ENCODE measurements around the gene DENND6B. TPM values are rescaled to one million over a fixed set of nuclear protein-coding genes. Genes with fewer than 3 reads are reported as not detected.
"Not testable (repeated sequence)": the region's sequence is repeated elsewhere in the genome, so short reads cannot be mapped to it uniquely, and the experiment has no call there.

Gene DENND6B, protein sequence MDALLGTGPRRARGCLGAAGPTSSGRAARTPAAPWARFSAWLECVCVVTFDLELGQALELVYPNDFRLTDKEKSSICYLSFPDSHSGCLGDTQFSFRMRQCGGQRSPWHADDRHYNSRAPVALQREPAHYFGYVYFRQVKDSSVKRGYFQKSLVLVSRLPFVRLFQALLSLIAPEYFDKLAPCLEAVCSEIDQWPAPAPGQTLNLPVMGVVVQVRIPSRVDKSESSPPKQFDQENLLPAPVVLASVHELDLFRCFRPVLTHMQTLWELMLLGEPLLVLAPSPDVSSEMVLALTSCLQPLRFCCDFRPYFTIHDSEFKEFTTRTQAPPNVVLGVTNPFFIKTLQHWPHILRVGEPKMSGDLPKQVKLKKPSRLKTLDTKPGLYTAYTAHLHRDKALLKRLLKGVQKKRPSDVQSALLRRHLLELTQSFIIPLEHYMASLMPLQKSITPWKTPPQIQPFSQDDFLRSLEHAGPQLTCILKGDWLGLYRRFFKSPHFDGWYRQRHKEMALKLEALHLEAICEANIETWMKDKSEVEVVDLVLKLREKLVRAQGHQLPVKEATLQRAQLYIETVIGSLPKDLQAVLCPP
- total RNA-seq, result 10 to 100 TPM in 4 of 8 experiments, 1 to 10 TPM in 4; 1.7 to 15.3 (median 10.6) TPM

DNA sequence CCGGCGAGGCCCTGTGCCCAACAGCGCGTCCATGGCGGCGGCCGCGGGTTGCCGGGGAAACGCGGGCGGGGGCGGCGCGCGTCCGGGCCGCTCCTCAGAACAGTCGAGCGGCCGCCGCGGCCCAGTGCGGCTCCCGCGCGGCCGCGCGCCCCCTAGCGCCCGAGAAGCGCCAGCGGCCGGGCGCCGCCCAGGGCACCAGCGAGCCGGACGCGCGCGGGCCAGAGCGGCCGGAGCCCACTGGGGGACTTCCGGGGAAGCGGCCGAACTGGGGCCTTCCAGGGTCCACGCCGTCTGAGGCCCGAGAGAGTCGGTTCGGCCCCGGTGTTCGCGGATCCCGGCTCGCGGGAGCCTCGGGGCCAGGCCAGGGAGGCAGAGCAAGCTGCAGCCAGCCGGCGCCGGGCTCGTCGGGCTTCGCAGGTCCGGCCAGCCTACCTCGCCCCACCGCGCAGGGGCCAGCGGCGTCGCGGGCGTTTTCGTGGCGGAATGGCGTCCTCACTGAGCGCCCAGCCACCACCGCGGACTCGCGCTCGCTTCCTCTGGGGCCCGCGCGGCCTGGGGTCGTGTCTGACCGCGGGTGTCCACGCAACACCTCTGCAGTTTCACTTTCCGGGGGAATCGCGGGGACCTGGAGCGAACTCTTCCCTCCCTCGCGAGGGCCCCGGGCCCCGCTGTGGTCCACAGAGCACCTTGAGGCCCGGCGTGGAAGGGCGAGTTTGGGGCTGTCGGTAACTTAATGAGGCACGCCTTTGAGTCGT, at the start of gene DENND6B:
TSS of gene DENND6B (minus strand) at position 57 of the 755 bp plus-strand sequence. CDS start at position 33, 24 bp downstream.
- Histone ChIP-seq H3K27ac (peak within 1 kb of the TSS; percentile 81 to 94), H3K4me3 (peak within 1 kb of the TSS; percentile 59 to 89 (median 85)), H3K4me1 (replicated peaks in 1 of 2) (peaks cover 12 to 13% of the 10 kb centered on the region in 2 donors)
- peak; percentile 91 to 98 (median 96) for ATAC-seq (replicated peaks in 6 of 8)
- in situ Hi-C loops (cut with MboI; ENCODE audit: low pct_unique_long_range_greater_than_20kb in 2 of 9, low sequenced_read_pairs in 9 of 9, unreplicated experiment in 9 of 9), result loop anchor here in 2 of 9 experiments (10.0 kb wide), 2 partner anchors 52 to 62 kb away; partner anchors contain the start of genes MAPK11 (in 1 of the 2) and MAPK12 (in 1 of the 2)
- 3 to 80% methylated on average over 1 to 13 of the region's 105 CpGs; no CpG with 5 or more reads in 8 of the 10 experiments for WGBS, 10 experiments

DNA sequence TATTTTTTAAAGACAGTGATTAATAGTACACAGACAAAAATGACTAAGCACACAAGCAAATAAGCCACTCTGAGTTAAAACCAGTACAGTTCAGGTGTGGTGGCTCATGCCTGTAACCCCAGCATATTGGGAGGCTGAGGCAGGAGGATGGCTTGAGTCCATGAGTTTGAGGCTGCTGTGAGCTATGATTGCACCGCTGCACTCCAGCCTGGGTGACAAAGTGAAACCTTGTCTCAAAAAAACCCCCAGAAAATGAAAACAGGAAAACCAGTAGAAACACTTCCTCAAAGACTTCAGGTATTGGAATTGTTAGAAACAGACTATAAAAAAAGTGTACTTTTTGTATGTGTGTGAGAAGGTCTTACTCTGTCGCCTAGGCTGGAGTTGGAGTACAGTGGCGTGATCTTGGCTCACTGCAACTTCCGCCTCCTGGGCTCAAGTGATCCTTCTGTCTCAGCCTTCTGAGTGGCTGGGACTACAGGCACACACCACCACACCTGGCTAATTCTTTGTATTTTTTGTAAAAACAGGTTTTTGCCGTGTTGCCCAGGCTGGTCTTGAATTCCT, 49.4 kb upstream of the DENND6B start:
- H3K4me1 ChIP-seq (replicated peaks in 1 of 2), result no peaks in the 10 kb centered on the region
- in situ Hi-C loops (cut with MboI; ENCODE audit: low pct_unique_long_range_greater_than_20kb in 2 of 9, low sequenced_read_pairs in 9 of 9, unreplicated experiment in 9 of 9), result no loop called here
- H3K27ac ChIP-seq, result no peak overlapping the region
- H3K4me3 ChIP-seq, result no peak overlapping the region
- no peak for ATAC-seq (replicated peaks in 6 of 8)
- 91 to 100% (median 100%) methylated on average over 1 to 4 of the region's 5 CpGs; no CpG with 5 or more reads in 2 of the 10 experiments for WGBS, 10 experiments

DNA sequence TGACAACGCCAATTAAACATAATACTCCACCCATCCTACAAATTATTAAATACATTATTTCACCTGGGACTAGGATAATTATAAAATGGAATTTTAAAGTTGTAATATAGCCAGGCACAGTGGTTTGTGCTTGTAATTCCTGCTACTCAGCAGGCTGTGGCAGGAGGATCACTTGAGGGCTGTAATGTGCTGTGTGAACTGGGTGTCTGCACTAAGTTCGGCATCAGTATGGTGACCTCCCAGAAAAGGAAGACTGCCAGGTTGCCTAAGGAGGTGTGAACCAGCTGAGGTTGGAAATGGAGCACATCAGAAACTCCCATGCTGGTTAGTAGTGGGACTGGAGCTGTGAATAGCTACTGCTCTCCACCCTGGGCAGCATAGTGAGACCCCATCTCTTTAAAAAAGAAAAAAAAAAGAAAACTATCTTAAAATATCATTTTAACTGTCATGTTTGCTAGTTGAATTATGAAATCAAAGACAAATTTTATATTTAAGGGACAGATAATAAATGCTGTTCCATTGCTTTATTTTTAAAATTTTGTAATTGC, 44.4 kb upstream of the DENND6B start:
- no peak for ATAC-seq (replicated peaks in 6 of 8)
- H3K27ac ChIP-seq, result no peak overlapping the region
- in situ Hi-C loops (cut with MboI; ENCODE audit: low pct_unique_long_range_greater_than_20kb in 2 of 9, low sequenced_read_pairs in 9 of 9, unreplicated experiment in 9 of 9), result no loop called here
- H3K4me3 ChIP-seq, result no peak overlapping the region
- no peaks in the 10 kb centered on the region for H3K4me1 ChIP-seq (replicated peaks in 1 of 2)
- 80 to 100% (median 100%) methylated on average over 1 to 2 of the region's 2 CpGs; no CpG with 5 or more reads in 3 of the 10 experiments for WGBS, 10 experiments

DNA sequence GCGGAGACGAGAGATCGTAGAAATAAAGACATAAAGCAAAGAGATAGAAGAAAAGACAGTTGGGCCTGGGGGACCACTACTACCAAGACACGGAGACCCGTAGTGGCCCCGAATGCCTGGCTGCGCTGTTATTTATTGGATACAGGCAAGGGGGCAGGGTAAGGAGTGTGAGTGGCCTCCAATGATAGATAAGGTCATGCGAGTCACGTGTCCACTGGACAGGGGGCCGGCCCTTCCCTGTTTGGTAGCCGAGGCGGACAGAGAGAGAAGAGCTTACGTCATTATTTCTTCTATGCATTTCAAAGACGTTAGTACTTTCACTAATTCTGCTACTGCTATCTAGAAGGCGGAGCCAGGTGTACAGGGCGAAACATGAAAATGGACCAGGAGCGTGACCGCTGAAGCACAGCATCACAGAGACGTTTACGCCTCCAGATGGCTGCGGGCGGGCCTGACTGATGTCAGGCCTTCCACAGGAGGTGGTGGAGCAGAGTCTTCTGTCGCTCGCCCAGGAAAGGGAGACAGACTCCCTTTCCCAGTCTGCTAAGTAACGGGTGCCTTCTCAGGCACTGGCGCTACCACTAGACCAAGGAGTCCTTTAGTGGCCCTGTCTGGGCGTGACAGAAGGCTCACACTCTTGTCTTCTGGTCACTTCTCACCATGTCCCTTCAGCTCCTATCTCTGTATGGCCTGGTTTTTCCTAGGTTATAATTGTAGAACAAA, 41.1 kb upstream of the DENND6B start:
- peak in 5 of 8 experiments; percentile 33 to 84 (median 46) for ATAC-seq (replicated peaks in 6 of 8)
- Histone ChIP-seq H3K27ac (no peak overlapping the region), H3K4me3 (no peak overlapping the region), H3K4me1 (replicated peaks in 1 of 2) (no peaks in the 10 kb centered on the region)
- in situ Hi-C loops (cut with MboI; ENCODE audit: low pct_unique_long_range_greater_than_20kb in 2 of 9, low sequenced_read_pairs in 9 of 9, unreplicated experiment in 9 of 9), result no loop called here
- 80 to 100% (median 94%) methylated on average over 2 to 14 of the region's 27 CpGs for WGBS, 10 experiments

DNA sequence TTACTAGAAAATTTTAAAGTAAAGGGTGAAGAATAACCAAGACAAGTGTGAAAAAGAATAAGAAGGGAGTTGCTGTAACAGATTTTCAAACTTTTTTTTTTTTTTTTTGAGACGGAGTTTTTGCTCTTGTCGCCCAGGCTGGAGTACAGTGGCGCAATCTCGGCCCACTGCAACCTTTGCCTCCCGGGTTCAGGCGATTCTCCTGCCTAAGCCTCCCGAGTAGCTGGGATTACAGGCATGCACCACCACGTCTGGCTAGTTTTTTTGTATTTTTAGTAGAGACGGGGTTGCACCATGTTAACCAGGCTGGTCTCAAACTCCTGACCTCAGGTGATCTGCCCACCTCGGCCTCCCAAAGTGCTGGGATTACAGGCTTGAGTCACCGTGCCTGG, 37.0 kb upstream of the DENND6B start:
- WGBS, 10 experiments, result 72 to 100% (median 93%) methylated on average over 2 to 8 of the region's 11 CpGs; no CpG with 5 or more reads in 5 of the 10 experiments
- ATAC-seq (replicated peaks in 6 of 8); H3K27ac ChIP-seq; in situ Hi-C loops (cut with MboI; ENCODE audit: low pct_unique_long_range_greater_than_20kb in 2 of 9, low sequenced_read_pairs in 9 of 9, unreplicated experiment in 9 of 9); H3K4me1 ChIP-seq (replicated peaks in 1 of 2); H3K4me3 ChIP-seq: not testable (repeated sequence)

DNA sequence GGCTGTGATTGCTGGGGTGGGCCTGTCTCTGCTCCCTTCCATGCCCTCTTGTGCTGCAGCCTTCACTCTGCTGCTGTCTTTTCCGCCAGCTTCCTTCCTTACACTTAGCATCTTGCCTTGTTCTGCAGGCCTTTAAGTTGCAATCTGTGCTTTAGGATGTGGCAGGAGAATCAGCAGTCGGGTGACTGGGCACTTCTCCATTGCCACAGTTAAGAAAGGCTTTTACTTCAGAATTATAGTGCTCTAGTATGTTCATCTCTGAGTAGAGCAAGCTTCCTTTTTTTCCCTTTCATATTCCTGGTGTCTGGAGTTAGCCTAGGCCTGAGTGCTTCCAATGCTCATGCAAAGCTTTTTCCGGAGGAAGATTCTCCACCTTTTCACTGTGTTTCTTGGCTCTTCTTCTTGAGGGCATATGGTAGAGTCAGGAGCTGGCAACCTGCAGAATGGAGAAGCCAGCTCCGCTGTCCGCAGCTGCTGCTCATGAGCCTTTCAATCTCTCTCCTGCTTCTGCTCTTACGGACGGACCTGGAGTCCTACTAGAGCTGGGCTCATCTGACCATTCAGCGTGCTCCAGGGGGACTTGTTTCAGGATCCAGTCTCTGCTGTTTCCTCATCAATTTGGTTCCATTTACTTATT, 36.5 kb upstream of the DENND6B start:
- WGBS, 10 experiments, result 78 to 100% (median 90%) methylated on average over 2 to 8 of the region's 8 CpGs
- in situ Hi-C loops (cut with MboI; ENCODE audit: low pct_unique_long_range_greater_than_20kb in 2 of 9, low sequenced_read_pairs in 9 of 9, unreplicated experiment in 9 of 9), result no loop called here
- Histone ChIP-seq H3K4me1 (replicated peaks in 1 of 2) (no peaks in the 10 kb centered on the region), H3K4me3 (no peak overlapping the region), H3K27ac (no peak overlapping the region)
- no peak for ATAC-seq (replicated peaks in 6 of 8)

DNA sequence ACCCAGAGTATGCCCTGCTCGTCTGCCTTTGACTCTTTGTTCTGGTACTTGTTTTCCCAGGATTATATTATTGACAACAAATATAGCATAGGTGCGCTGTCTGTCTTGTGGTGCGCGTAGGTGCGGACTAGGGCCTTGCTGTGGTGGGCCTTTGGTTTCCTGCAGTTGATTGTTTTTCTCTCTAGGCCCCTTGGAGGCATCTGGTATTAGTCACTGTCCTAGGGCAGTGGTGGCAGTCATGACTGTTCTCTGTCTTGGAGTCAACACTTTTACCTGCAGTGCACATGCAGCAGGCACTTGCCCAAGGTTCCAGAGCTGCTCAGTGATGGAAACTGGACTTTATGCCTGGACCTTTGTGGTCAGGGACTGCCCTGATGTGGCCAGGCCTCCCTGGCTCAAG, 34.9 kb upstream of the DENND6B start:
- in situ Hi-C loops (cut with MboI; ENCODE audit: low pct_unique_long_range_greater_than_20kb in 2 of 9, low sequenced_read_pairs in 9 of 9, unreplicated experiment in 9 of 9), result no loop called here
- no peak overlapping the region for H3K4me3 ChIP-seq
- H3K27ac ChIP-seq, result no peak overlapping the region
- no peak for ATAC-seq (replicated peaks in 6 of 8)
- WGBS, 10 experiments, result 83 to 100% (median 92%) methylated on average over 2 to 5 of the region's 5 CpGs; no CpG with 5 or more reads in 4 of the 10 experiments
- H3K4me1 ChIP-seq (replicated peaks in 1 of 2), result no peaks in the 10 kb centered on the region

DNA sequence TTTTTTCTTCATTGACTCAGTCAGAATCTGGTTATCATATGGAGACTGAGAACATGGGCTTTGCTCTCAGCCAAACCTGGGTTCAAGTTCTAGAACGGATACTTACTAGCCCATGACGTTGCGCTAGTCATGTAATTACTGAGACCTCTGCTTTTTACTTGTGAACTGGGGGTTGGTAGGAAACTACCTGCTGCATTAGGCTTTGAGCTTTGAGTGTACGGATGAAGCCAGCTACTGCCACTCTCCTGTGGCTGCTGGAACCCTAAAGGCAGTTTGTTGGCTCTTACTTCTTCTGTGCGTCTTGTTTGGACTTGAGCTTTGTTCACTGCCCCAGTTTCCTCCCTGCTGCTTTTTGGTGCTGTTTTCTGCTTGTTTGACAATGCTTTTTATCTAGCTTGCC, 34.4 kb upstream of the DENND6B start:
- Histone ChIP-seq H3K27ac (no peak overlapping the region), H3K4me1 (replicated peaks in 1 of 2) (no peaks in the 10 kb centered on the region), H3K4me3 (no peak overlapping the region)
- 80 to 100% (median 100%) methylated on average over 1 to 5 of the region's 5 CpGs; no CpG with 5 or more reads in 2 of the 10 experiments for WGBS, 10 experiments
- no peak for ATAC-seq (replicated peaks in 6 of 8)
- in situ Hi-C loops (cut with MboI; ENCODE audit: low pct_unique_long_range_greater_than_20kb in 2 of 9, low sequenced_read_pairs in 9 of 9, unreplicated experiment in 9 of 9), result no loop called here

DNA sequence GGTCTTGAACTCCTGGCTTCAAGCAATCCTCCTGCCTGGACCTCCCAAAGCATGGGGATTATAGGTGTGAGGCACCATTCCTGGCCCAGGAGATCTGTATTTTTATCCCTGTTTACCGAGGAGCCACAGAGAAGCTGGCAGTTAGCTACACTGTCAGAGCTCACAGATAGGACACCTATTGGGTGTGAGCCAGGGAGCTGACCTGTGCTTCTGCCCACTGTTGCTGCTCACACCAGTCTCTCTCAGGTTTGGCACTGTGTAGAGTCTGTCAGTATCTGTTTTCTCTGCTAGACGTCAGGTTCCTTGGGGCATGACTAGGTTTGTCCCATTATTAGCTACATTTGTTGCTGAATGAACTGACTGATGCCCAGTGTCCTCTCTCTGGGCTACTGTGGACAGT, 33.8 kb upstream of the DENND6B start:
- no peak for ATAC-seq (replicated peaks in 6 of 8)
- no peak overlapping the region for H3K27ac ChIP-seq
- no peak overlapping the region for H3K4me3 ChIP-seq
- in situ Hi-C loops (cut with MboI; ENCODE audit: low pct_unique_long_range_greater_than_20kb in 2 of 9, low sequenced_read_pairs in 9 of 9, unreplicated experiment in 9 of 9), result no loop called here
- 60 to 100% (median 82%) methylated on average over 1 to 2 of the region's 2 CpGs; no CpG with 5 or more reads in 6 of the 10 experiments for WGBS, 10 experiments
- no peaks in the 10 kb centered on the region for H3K4me1 ChIP-seq (replicated peaks in 1 of 2)

DNA sequence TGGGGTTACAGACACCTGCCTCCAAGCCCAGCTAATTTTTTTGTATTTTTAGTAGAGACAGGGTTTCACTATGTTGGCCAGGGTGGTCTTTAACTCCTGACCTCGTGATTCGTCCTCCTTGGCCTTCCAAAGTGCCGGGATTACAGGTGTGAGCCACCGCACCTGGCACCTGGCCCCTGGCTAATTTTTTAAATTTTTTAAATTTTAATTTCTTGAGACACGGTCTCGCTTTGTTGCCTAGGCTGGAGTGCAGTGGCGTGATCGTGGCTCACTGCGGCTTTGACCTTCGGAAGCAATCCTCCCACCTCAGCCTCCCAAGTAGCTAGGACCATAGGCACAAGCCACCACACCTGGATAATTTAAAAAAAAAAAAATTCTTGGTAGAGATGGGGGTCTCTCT, 30.9 kb upstream of the DENND6B start:
- Histone ChIP-seq H3K4me3 (no peak overlapping the region), H3K4me1 (replicated peaks in 1 of 2) (no peaks in the 10 kb centered on the region), H3K27ac (no peak overlapping the region)
- in situ Hi-C loops (cut with MboI; ENCODE audit: low pct_unique_long_range_greater_than_20kb in 2 of 9, low sequenced_read_pairs in 9 of 9, unreplicated experiment in 9 of 9), result no loop called here
- WGBS, 10 experiments, result 83 to 100% (median 97%) methylated on average over 2 to 10 of the region's 10 CpGs; no CpG with 5 or more reads in 3 of the 10 experiments
- ATAC-seq (replicated peaks in 6 of 8), result no peak

DNA sequence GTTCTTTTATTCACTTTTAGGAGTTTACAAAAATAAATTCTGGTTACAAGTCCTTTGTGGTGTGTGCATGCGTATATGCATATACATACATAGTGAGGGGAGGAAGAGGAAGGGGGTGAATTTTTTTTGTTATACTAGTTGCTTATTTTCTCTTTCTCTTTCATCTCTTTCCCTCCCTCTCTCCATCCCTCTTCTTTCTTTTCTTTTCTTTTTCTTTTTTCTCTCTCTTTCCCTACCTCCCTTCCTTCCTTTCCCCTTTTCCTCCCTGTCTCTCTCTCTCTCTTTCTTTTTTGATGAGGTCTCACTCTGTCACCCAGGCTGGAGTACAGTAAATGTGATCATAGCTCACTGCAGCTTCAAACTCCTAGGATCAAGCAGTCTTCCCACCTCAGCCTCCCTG, 30.4 kb upstream of the DENND6B start:
- no peak overlapping the region for H3K4me3 ChIP-seq
- ATAC-seq (replicated peaks in 6 of 8), result no peak
- in situ Hi-C loops (cut with MboI; ENCODE audit: low pct_unique_long_range_greater_than_20kb in 2 of 9, low sequenced_read_pairs in 9 of 9, unreplicated experiment in 9 of 9), result no loop called here
- H3K27ac ChIP-seq, result no peak overlapping the region
- H3K4me1 ChIP-seq (replicated peaks in 1 of 2), result no peaks in the 10 kb centered on the region
- 36 to 100% (median 94%) methylated on average over 1 of the region's 1 CpG for WGBS, 10 experiments

DNA sequence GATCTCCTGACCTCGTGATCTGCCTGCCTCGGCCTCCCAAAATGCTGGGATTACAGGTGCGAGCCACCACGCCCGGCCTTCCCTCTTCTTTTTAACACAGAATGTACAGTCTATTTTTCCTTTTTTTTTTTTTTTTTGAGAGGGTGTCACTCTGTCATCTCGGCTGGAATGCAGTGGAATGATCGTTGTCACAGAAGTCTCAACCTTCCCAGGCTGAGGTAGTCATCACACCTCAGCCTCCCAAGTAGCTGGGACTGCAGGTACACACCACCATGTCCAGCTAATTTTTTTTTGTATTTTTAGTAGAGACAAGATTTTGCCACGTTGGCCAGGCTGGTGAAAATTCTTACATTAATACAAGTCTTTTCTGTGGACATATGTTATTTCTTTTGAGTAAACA, 29.4 kb upstream of the DENND6B start:
- ATAC-seq (replicated peaks in 6 of 8), result no peak
- Histone ChIP-seq H3K4me1 (replicated peaks in 1 of 2) (no peaks in the 10 kb centered on the region), H3K27ac (no peak overlapping the region), H3K4me3 (no peak overlapping the region)
- 60 to 100% (median 71%) methylated on average over 1 to 8 of the region's 8 CpGs; no CpG with 5 or more reads in 3 of the 10 experiments for WGBS, 10 experiments
- in situ Hi-C loops (cut with MboI; ENCODE audit: low pct_unique_long_range_greater_than_20kb in 2 of 9, low sequenced_read_pairs in 9 of 9, unreplicated experiment in 9 of 9), result no loop called here
